Chondrocyte (in vitro differentiated cells): Measurements from ENCODE around the gene FAM76A. TPM values are rescaled to one million over a fixed set of nuclear protein-coding genes. Genes with fewer than 3 reads are reported as not detected.

Source experiments
- DNase-seq: peaks from one replicate; pipeline ENCODE4 v3.0.0; 2021; ENCODE audit warnings: mixed read lengths, low spot score
- H3K27ac Mint-ChIP-seq: one replicate; pipeline ENCODE4 v1.8.0; 2021; ENCODE audit warnings: mild to moderate bottlenecking, moderate library complexity, mixed read lengths; ENCODE audit not compliant: unreplicated experiment
- H3K27me3 Mint-ChIP-seq: 2 replicates; pipeline ENCODE4 v1.8.0; 2021; ENCODE audit warnings: low read depth, mixed read lengths
- H3K36me3 Mint-ChIP-seq: 2 replicates; pipeline ENCODE4 v1.8.0; 2021; ENCODE audit warnings: low read depth, mixed read lengths
- H3K4me1 Mint-ChIP-seq: 2 replicates; pipeline ENCODE4 v1.8.0; 2021; ENCODE audit warnings: low read depth, mild to moderate bottlenecking, mixed read lengths
- H3K4me3 Mint-ChIP-seq: one replicate; pipeline ENCODE4 v1.8.0; 2021; ENCODE audit warnings: mild to moderate bottlenecking, moderate library complexity, mixed read lengths; ENCODE audit not compliant: unreplicated experiment
- H3K9me3 Mint-ChIP-seq: 2 replicates; pipeline ENCODE4 v1.8.0; 2021; ENCODE audit warnings: low read depth, mixed read lengths
- CTCF ChIP-seq: fragments of 200-600 bp; sonication (generic); IDR thresholded peaks from 2 replicates; pipeline ENCODE4 v1.5.0; 2021; ENCODE audit warnings: antibody characterized with exemption, mild to moderate bottlenecking, moderate library complexity
- total RNA-seq: library from RNA; stranded (reverse); gene quantifications from 3 replicates; pipeline ENCODE4 v1.2.1, GENCODE V29; 2021

Gene FAM76A
- total RNA-seq, 1 donor from 2014 or later = 13.6 TPM

- DNase-seq = no peak
- Mint-ChIP-seq H3K36me3 (peaks cover 7% of the 10 kb centered on the region), H3K4me1 (peaks cover 22% of the 10 kb centered on the region), H3K9me3 (no peaks in the 10 kb centered on the region), H3K27ac (peak overlapping the region; percentile 74), H3K4me3 (peak overlapping the region; percentile 80), H3K27me3 (no peaks in the 10 kb centered on the region)
- TF ChIP-seq CTCF = no peak
Observed at GRCh38 chr1:27727126-27727525, 1.4 kb downstream of the FAM76A start.

GRCh38 chr1:27736252-27736651 is 10.5 kb downstream of the FAM76A start:
- no peak for DNase-seq
- no peaks in the 10 kb centered on the region for H3K9me3 Mint-ChIP-seq
- H3K27me3 Mint-ChIP-seq = no peaks in the 10 kb centered on the region
- no peak overlapping the region for H3K27ac Mint-ChIP-seq
- no peaks in the 10 kb centered on the region for H3K4me1 Mint-ChIP-seq
- H3K4me3 Mint-ChIP-seq = no peak overlapping the region
- TF ChIP-seq CTCF = no peak
- H3K36me3 Mint-ChIP-seq = peaks cover 22% of the 10 kb centered on the region

DNA sequence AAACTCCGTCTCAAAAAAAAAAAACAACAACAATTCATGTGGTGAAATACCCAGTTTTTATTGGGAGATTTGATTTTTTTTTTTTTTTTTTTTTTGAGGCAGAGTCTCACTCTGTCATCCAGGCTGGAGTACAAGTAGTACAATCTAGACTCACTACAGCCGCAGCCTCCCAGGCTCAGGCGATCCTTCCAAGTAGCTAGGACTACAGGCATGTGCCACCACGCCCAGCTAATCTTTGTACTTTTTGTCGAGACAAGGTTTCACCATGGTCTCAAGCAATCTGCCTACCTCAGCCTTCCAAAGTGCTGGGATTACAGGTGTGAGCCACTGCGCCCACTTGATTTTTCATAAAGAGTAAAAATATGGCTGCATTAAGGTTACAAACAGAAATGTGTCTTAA is 15.4 kb downstream of the FAM76A start:
- Mint-ChIP-seq H3K36me3 (peaks cover 29% of the 10 kb centered on the region), H3K9me3 (no peaks in the 10 kb centered on the region), H3K27me3 (no peaks in the 10 kb centered on the region), H3K4me3 (no peak overlapping the region), H3K4me1 (no peaks in the 10 kb centered on the region), H3K27ac (no peak overlapping the region)
- DNase-seq = no peak
- no peak for TF ChIP-seq CTCF

DNA sequence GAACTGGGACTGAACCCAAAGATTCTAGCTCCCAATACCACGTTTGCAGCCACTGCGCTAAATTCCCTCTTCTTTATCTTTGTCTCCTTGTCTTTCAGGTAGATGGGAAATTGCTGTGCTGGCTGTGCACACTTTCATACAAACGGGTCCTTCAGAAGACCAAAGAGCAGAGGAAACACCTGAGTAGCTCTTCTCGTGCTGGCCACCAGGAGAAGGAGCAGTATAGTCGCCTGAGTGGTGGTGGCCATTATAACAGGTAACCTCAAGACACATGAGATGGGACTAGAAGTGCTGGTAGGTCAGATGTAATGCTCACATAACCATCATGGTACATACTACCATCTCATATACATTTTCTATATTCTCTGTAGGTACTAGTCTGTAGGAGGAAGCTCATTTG is 18.8 kb downstream of the FAM76A start:
- no peaks in the 10 kb centered on the region for H3K27me3 Mint-ChIP-seq
- H3K4me3 Mint-ChIP-seq = no peak overlapping the region
- no peaks in the 10 kb centered on the region for H3K4me1 Mint-ChIP-seq
- H3K9me3 Mint-ChIP-seq = no peaks in the 10 kb centered on the region
- no peak overlapping the region for H3K27ac Mint-ChIP-seq
- peaks cover 23% of the 10 kb centered on the region for H3K36me3 Mint-ChIP-seq
- TF ChIP-seq CTCF = no peak
- no peak for DNase-seq

GRCh38 chr1:27745466-27745865 is 19.7 kb downstream of the FAM76A start:
- no peak overlapping the region for H3K4me3 Mint-ChIP-seq
- H3K27ac Mint-ChIP-seq = no peak overlapping the region
- no peak for DNase-seq
- H3K9me3 Mint-ChIP-seq = no peaks in the 10 kb centered on the region
- no peaks in the 10 kb centered on the region for H3K27me3 Mint-ChIP-seq
- peaks cover 28% of the 10 kb centered on the region for H3K36me3 Mint-ChIP-seq
- H3K4me1 Mint-ChIP-seq = no peaks in the 10 kb centered on the region
- no peak for TF ChIP-seq CTCF
